HepG2 (cell line): ENCODE results near the gene WNT6. TPM values are rescaled to one million over a fixed set of nuclear protein-coding genes. Genes with fewer than 3 reads are reported as not detected.

Source experiments
- AHDC1 ChIP-seq: sonication (generic); formaldehyde crosslinking; IDR thresholded peaks from 2 replicates; pipeline ENCODE4 v1.5.1; 2020; ENCODE audit warnings: mild to moderate bottlenecking, missing genetic modification reagents, borderline replicate concordance
- FOXO1 ChIP-seq: sonication (generic); formaldehyde crosslinking; IDR thresholded peaks from 2 replicates; pipeline ENCODE4 v1.4.0; 2020; ENCODE audit warnings: missing genetic modification reagents
- GZF1 ChIP-seq: sonication (generic); formaldehyde crosslinking; IDR thresholded peaks from 2 replicates; pipeline ENCODE4 v1.5.1; 2020; ENCODE audit warnings: mild to moderate bottlenecking, missing genetic modification reagents
- HMG20B ChIP-seq: conservative IDR thresholded peaks from 2 replicates; pipeline ENCODE4 v1.6.1; 2016; ENCODE audit warnings: missing genetic modification reagents, missing compliant biosample characterization
- MAF1 ChIP-seq: sonication (generic); formaldehyde crosslinking; IDR thresholded peaks from 2 replicates; pipeline ENCODE4 v1.5.0; 2020; ENCODE audit warnings: missing genetic modification reagents, borderline replicate concordance
- PAF1 ChIP-seq: IDR thresholded peaks from 2 replicates; pipeline ENCODE4 v1.6.1; 2016; ENCODE audit warnings: missing genetic modification reagents, missing compliant biosample characterization
- PRMT3 ChIP-seq: sonication (generic); formaldehyde crosslinking; IDR thresholded peaks from 2 replicates; pipeline ENCODE4 v1.8.1; 2022; ENCODE audit warnings: low read depth, mild to moderate bottlenecking, moderate library complexity, missing genetic modification reagents, borderline replicate concordance
- SUZ12 ChIP-seq: fragments of 150-350 bp; IDR thresholded peaks from 2 replicates; pipeline ENCODE4 v1.6.1; 2014; ENCODE audit warnings: low read depth, low read length
- THAP11 ChIP-seq: IDR thresholded peaks from 2 replicates; pipeline ENCODE4 v1.6.1; 2016; ENCODE audit warnings: missing biosample characterization, missing genetic modification reagents
- XBP1 ChIP-seq: sonication (generic); formaldehyde crosslinking; IDR thresholded peaks from 2 replicates; pipeline ENCODE4 v1.5.0; 2020; ENCODE audit warnings: missing genetic modification reagents
- ZBTB7B ChIP-seq: sonication (generic); formaldehyde crosslinking; IDR thresholded peaks from 2 replicates; pipeline ENCODE4 v1.4.0; 2020; ENCODE audit warnings: missing genetic modification reagents
- ZKSCAN8 ChIP-seq: IDR thresholded peaks from 2 replicates; pipeline ENCODE4 v1.6.1; 2016; ENCODE audit warnings: borderline replicate concordance, missing genetic modification reagents, missing compliant biosample characterization
- ZNF232 ChIP-seq: sonication (generic); formaldehyde crosslinking; IDR thresholded peaks from 2 replicates; pipeline ENCODE4 v1.4.0; 2020; ENCODE audit warnings: missing genetic modification reagents, borderline replicate concordance
- ZNF274 ChIP-seq: sonication (generic); formaldehyde crosslinking; IDR thresholded peaks from 2 replicates; pipeline ENCODE4 v1.5.1; 2020; ENCODE audit warnings: mild to moderate bottlenecking, missing genetic modification reagents
- ZNF546 ChIP-seq: sonication (generic); formaldehyde crosslinking; conservative IDR thresholded peaks from 2 replicates; pipeline ENCODE4 v1.8.1; 2023; ENCODE audit warnings: mild to moderate bottlenecking, missing genetic modification reagents
- ZNF674 ChIP-seq: sonication (generic); formaldehyde crosslinking; IDR thresholded peaks from 2 replicates; pipeline ENCODE4 v1.5.0; 2020; ENCODE audit warnings: low read depth, mild to moderate bottlenecking, missing genetic modification reagents
- ZNF775 ChIP-seq: sonication (generic); formaldehyde crosslinking; IDR thresholded peaks from 2 replicates; pipeline ENCODE4 v1.4.0; 2020; ENCODE audit warnings: missing genetic modification reagents, mild to moderate bottlenecking, moderate library complexity, borderline replicate concordance
- polyA plus RNA-seq, 8 experiments: library from polyadenylated mRNA; depleted of rRNA in 3 of 8; stranded (reverse) in 7 of 8; unstranded in 1 of 8; fragments of >200 nt; fragmentation: Illumina TruSeq in 4 of 8; extraction: Trizol in 4 of 8; gene quantifications; 2 replicates each; pipeline versions ENCODE4 v1.2.1 to v1.2.3, GENCODE V29; 2011 to 2016; ENCODE audit warnings: low read depth in 4 of 8, missing spikeins in 1 of 8, mixed read lengths in 1 of 8; ENCODE audit not compliant: insufficient read depth in 1 of 8
- total RNA-seq, 5 experiments: library from RNA; depleted of rRNA; stranded (reverse); fragments of >200 nt; fragmentation: Illumina TruSeq; extraction: Trizol; gene quantifications; 2 replicates each; pipeline ENCODE4 v1.2.3, GENCODE V29; 2016; ENCODE audit warnings: low read depth in 1 of 5
- TF ChIP-seq, protein P1 (sequence below): sonication (generic); formaldehyde crosslinking; IDR thresholded peaks from 2 replicates; pipeline ENCODE4 v1.5.1; 2020; ENCODE audit warnings: missing genetic modification reagents, mild to moderate bottlenecking, borderline replicate concordance
- TF ChIP-seq, protein P2 (sequence below): sonication (generic); formaldehyde crosslinking; IDR thresholded peaks from 2 replicates; pipeline ENCODE4 v1.4.0; 2020; ENCODE audit warnings: missing genetic modification reagents
- TF ChIP-seq, protein P3 (sequence below): sonication (generic); formaldehyde crosslinking; IDR thresholded peaks from 2 replicates; pipeline ENCODE4 v1.8.0; 2022; ENCODE audit warnings: missing genetic modification reagents, mild to moderate bottlenecking, inconsistent platforms, borderline replicate concordance

Gene WNT6
- total and polyA plus RNA-seq, 2 of the 13 experiments (the other 11 are each of a cell fraction or from before 2014, with no cell fraction given), result 0.20 TPM; not detected in 1

DNA sequence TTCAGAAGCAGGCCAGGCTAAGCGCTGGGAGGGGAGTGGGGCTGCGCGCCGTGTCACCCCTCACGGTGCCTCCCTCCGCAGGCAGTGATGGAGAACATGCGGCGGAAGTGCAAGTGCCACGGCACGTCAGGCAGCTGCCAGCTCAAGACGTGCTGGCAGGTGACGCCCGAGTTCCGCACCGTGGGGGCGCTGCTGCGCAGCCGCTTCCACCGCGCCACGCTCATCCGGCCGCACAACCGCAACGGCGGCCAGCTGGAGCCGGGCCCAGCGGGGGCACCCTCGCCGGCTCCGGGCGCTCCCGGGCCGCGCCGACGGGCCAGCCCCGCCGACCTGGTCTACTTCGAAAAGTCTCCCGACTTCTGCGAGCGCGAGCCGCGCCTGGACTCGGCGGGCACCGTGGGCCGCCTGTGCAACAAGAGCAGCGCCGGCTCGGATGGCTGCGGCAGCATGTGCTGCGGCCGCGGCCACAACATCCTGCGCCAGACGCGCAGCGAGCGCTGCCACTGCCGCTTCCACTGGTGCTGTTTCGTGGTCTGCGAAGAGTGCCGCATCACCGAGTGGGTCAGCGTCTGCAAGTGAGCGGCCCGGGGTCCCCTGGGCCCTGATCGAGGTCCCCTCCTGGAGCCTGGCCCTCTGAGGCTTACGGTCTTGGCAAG lies 33.2 kb downstream of the WNT6 start (continued):
- TF ChIP-seq, protein P1, sequence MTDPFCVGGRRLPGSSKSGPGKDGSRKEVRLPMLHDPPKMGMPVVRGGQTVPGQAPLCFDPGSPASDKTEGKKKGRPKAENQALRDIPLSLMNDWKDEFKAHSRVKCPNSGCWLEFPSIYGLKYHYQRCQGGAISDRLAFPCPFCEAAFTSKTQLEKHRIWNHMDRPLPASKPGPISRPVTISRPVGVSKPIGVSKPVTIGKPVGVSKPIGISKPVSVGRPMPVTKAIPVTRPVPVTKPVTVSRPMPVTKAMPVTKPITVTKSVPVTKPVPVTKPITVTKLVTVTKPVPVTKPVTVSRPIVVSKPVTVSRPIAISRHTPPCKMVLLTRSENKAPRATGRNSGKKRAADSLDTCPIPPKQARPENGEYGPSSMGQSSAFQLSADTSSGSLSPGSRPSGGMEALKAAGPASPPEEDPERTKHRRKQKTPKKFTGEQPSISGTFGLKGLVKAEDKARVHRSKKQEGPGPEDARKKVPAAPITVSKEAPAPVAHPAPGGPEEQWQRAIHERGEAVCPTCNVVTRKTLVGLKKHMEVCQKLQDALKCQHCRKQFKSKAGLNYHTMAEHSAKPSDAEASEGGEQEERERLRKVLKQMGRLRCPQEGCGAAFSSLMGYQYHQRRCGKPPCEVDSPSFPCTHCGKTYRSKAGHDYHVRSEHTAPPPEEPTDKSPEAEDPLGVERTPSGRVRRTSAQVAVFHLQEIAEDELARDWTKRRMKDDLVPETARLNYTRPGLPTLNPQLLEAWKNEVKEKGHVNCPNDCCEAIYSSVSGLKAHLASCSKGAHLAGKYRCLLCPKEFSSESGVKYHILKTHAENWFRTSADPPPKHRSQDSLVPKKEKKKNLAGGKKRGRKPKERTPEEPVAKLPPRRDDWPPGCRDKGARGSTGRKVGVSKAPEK (CRISPR knock-in tag), result no peak
- TF ChIP-seq HMG20B (CRISPR knock-in tag), result no peak
- TF ChIP-seq ZNF546 (CRISPR knock-in tag), result no peak
- no peak for TF ChIP-seq ZKSCAN8 (CRISPR knock-in tag)
- TF ChIP-seq ZNF775 (CRISPR knock-in tag), result no peak
- TF ChIP-seq SUZ12, result no peak
- no peak for TF ChIP-seq MAF1
- TF ChIP-seq, protein P2, sequence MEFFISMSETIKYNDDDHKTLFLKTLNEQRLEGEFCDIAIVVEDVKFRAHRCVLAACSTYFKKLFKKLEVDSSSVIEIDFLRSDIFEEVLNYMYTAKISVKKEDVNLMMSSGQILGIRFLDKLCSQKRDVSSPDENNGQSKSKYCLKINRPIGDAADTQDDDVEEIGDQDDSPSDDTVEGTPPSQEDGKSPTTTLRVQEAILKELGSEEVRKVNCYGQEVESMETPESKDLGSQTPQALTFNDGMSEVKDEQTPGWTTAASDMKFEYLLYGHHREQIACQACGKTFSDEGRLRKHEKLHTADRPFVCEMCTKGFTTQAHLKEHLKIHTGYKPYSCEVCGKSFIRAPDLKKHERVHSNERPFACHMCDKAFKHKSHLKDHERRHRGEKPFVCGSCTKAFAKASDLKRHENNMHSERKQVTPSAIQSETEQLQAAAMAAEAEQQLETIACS (CRISPR knock-in tag), result no peak
- TF ChIP-seq PAF1 (CRISPR knock-in tag), result no peak
- TF ChIP-seq, protein P3, sequence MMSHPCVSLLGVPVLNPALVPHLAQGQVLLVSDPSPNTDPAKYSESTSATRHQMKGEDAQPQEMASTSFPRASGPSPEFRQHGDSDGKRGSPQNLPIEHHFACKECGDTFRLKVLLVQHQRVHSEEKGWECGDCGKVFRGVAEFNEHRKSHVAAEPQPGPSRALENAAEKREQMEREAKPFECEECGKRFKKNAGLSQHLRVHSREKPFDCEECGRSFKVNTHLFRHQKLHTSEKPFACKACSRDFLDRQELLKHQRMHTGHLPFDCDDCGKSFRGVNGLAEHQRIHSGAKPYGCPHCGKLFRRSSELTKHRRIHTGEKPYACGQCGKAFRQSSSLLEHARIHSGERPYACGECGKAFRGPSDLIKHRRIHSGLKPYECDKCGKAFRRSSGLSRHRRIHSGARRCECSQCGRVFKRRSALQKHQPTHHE (CRISPR knock-in tag), result no peak
- TF ChIP-seq ZBTB7B (CRISPR knock-in tag), result peak; percentile 45; the same call in 1 of the 2 replicates
- peak; percentile 52; the same call in 1 of the 2 replicates for TF ChIP-seq THAP11 (CRISPR knock-in tag)
- no peak for TF ChIP-seq ZNF232 (CRISPR knock-in tag)
- TF ChIP-seq PRMT3 (CRISPR knock-in tag), result no peak
- TF ChIP-seq AHDC1 (CRISPR knock-in tag), result no peak
- no peak for TF ChIP-seq ZNF674 (CRISPR knock-in tag)
- no peak for TF ChIP-seq GZF1 (CRISPR knock-in tag)
- TF ChIP-seq FOXO1 (CRISPR knock-in tag), result no peak
- TF ChIP-seq XBP1 (CRISPR knock-in tag), result no peak
- TF ChIP-seq ZNF274 (CRISPR knock-in tag), result peak; percentile 69; the same call in 1 of the 2 replicates
